Mesothelial cell of epicardium (in vitro differentiated cells): ENCODE results near the gene C5orf15. TPM values are rescaled to one million over a fixed set of nuclear protein-coding genes. Genes with fewer than 3 reads are reported as not detected.

ENCODE experiments used
- DNase-seq, 2 experiments: peaks; one replicate each; pipeline ENCODE4 v3.0.0; 2021; ENCODE audit warnings: low spot score in 2 of 2; ENCODE audit not compliant: unreplicated experiment in 2 of 2
- H3K27ac Mint-ChIP-seq: 2 replicates; pipeline ENCODE4 v1.8.0; 2021; ENCODE audit warnings: mixed read lengths
- H3K27me3 Mint-ChIP-seq: 2 replicates; pipeline ENCODE4 v1.8.0; 2021; ENCODE audit warnings: low read depth, mixed read lengths
- H3K36me3 Mint-ChIP-seq: 2 replicates; pipeline ENCODE4 v1.8.0; 2021; ENCODE audit warnings: mixed read lengths
- H3K4me1 Mint-ChIP-seq: 2 replicates; pipeline ENCODE4 v1.8.0; 2021; ENCODE audit warnings: mixed read lengths
- H3K4me3 Mint-ChIP-seq: 2 replicates; pipeline ENCODE4 v1.8.0; 2021; ENCODE audit warnings: mild to moderate bottlenecking, moderate library complexity, mixed read lengths
- H3K9me3 Mint-ChIP-seq: 2 replicates; pipeline ENCODE4 v1.8.0; 2021; ENCODE audit warnings: mixed read lengths
- total RNA-seq: library from RNA; stranded (reverse); gene quantifications from 3 replicates; pipeline ENCODE4 v1.2.1, GENCODE V29; 2021
- TF ChIP-seq, protein P1 (sequence below): fragments of 200-600 bp; sonication (generic); IDR thresholded peaks from one replicate; pipeline ENCODE4 v1.5.0; 2021; ENCODE audit warnings: antibody characterized with exemption; ENCODE audit not compliant: unreplicated experiment

The C5orf15 gene
- total RNA-seq, 1 donor from 2014 or later: 44.2 TPM

- TF ChIP-seq, protein P1, sequence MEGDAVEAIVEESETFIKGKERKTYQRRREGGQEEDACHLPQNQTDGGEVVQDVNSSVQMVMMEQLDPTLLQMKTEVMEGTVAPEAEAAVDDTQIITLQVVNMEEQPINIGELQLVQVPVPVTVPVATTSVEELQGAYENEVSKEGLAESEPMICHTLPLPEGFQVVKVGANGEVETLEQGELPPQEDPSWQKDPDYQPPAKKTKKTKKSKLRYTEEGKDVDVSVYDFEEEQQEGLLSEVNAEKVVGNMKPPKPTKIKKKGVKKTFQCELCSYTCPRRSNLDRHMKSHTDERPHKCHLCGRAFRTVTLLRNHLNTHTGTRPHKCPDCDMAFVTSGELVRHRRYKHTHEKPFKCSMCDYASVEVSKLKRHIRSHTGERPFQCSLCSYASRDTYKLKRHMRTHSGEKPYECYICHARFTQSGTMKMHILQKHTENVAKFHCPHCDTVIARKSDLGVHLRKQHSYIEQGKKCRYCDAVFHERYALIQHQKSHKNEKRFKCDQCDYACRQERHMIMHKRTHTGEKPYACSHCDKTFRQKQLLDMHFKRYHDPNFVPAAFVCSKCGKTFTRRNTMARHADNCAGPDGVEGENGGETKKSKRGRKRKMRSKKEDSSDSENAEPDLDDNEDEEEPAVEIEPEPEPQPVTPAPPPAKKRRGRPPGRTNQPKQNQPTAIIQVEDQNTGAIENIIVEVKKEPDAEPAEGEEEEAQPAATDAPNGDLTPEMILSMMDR: no peak
- Mint-ChIP-seq H3K4me1 (peaks cover 7% of the 10 kb centered on the region), H3K27ac (no peak overlapping the region), H3K36me3 (peaks cover 3% of the 10 kb centered on the region), H3K9me3 (no peaks in the 10 kb centered on the region), H3K4me3 (no peak overlapping the region), H3K27me3 (no peaks in the 10 kb centered on the region)
- DNase-seq: no peak
Observed at GRCh38 chr5:133974142-133974541, 5.7 kb upstream of the C5orf15 start.

DNA sequence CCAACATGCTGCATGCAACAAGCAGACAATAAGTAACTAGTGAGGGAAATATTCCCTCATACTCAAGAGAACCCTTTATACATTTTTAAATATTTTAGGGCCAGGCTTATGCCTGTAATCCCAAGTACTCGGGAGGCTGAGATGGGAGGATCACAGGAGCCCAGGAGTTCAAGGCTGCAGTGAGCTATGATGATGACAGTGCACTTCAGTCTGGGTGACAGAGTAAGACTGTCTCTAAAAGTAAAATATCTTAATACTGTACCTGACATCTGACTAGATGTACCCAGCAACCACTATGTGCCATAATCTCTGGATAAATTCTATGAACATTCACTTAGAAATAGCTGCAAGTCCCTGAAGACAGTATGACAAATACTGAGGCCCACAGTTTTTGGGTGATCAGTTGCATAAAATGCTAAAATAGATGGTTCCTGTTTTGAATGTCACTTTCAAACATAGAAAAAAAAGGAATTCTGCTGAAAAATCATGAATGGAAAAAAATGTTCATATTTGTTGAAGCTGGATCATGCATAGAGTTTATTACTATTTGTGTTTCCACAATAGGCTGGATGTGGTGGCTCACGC, 2.0 kb upstream of the C5orf15 start:
- Mint-ChIP-seq H3K27me3 (no peaks in the 10 kb centered on the region), H3K4me1 (peaks cover 28% of the 10 kb centered on the region), H3K4me3 (peak overlapping the region; percentile 93), H3K36me3 (peaks cover 3% of the 10 kb centered on the region), H3K27ac (peak overlapping the region; percentile 95), H3K9me3 (no peaks in the 10 kb centered on the region)
- TF ChIP-seq, protein P1: no peak
- DNase-seq: no peak

- TF ChIP-seq, protein P1: no peak
- no peak for DNase-seq
- H3K27me3 Mint-ChIP-seq: no peaks in the 10 kb centered on the region
- peaks cover 28% of the 10 kb centered on the region for H3K4me1 Mint-ChIP-seq
- peak overlapping the region; percentile 93 for H3K4me3 Mint-ChIP-seq
- peak overlapping the region; percentile 95 for H3K27ac Mint-ChIP-seq
- peaks cover 4% of the 10 kb centered on the region for H3K9me3 Mint-ChIP-seq
- peaks cover 7% of the 10 kb centered on the region for H3K36me3 Mint-ChIP-seq
Observed at GRCh38 chr5:133969654-133970324, 1.4 kb upstream of the C5orf15 start.

- Mint-ChIP-seq H3K4me1 (peaks cover 36% of the 10 kb centered on the region), H3K4me3 (peak overlapping the region; percentile 93), H3K36me3 (peaks cover 18% of the 10 kb centered on the region), H3K27ac (peak overlapping the region; percentile 95), H3K9me3 (peaks cover 12% of the 10 kb centered on the region), H3K27me3 (no peaks in the 10 kb centered on the region)
- DNase-seq: no peak
- TF ChIP-seq, protein P1: no peak
Observed at GRCh38 chr5:133967698-133968203, 674 bp downstream of the C5orf15 start.

- Mint-ChIP-seq H3K9me3 (peaks cover 12% of the 10 kb centered on the region), H3K4me3 (peak overlapping the region; percentile 93), H3K27me3 (no peaks in the 10 kb centered on the region), H3K27ac (peak overlapping the region; percentile 72), H3K4me1 (peaks cover 42% of the 10 kb centered on the region), H3K36me3 (peaks cover 18% of the 10 kb centered on the region)
- no peak for DNase-seq
- TF ChIP-seq, protein P1: no peak
Observed at GRCh38 chr5:133967124-133967523, 1.3 kb downstream of the C5orf15 start.
